GM12875 (cell line): ENCODE measurements around the gene DRAXIN.

ENCODE experiments used
- H3K4me3 ChIP-seq: one replicate; pipeline ENCODE4 v1.5.1; 2011; ENCODE audit warnings: low read depth, low read length, control low read depth
- CTCF ChIP-seq: IDR thresholded peaks from 2 replicates; pipeline ENCODE4 v1.5.1; 2011; ENCODE audit warnings: low read depth, mild to moderate bottlenecking, control low read depth, inconsistent platforms, low read length, moderate library complexity, borderline replicate concordance; ENCODE audit not compliant: insufficient read depth

The DRAXIN gene

GRCh38 chr1:11678442-11678841 lies 13.1 kb upstream of the DRAXIN start:
- TF ChIP-seq CTCF, result no peak

DNA sequence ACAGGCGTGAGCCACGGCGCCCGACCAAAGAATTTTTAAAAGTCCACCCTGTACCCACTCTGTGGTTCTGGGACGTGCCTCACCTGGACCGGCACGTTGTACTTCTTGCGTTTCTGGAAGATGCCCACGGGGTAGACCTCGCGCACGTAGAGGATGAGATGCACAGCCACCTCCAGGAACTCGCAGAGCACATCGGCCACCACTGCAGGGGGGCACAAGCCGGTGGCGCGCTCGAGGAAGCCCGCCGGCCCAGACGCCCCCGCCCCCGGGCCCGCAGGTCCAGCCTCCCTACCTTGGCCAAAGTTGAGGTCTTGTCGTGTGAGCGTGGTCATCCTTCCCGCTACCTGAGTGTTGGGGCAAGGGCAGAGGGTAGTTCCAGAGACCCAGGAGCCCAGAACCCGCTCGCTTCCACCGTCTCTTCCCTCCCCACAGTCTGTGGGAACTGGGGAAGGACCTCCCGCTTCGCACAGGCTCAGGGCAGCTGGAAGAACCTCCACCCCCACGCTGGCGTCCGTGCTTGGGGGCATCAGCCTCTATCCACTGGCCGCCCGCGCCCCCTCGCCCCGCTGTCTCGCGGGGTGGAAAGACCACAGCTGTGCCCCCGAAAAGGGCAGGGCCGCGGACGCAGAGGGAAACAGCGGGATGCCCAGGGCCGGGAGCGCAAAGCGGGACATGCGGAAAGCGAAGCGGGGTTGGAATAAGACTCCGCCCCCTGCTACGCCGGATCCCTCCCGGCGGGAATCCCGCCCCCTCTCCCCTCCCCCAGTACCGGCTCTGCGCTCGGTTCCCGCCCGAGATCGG lies 11.0 kb upstream of the DRAXIN start:
- TF ChIP-seq CTCF, result no peak
- peak overlapping the region; percentile 93 for H3K4me3 ChIP-seq

More at GRCh38 chr1:11678442-11678841, 13.1 kb upstream of the DRAXIN start:
- no peak overlapping the region for H3K4me3 ChIP-seq

GRCh38 chr1:11681071-11681771 lies 10.3 kb upstream of the DRAXIN start, which contains the start of gene MAD2L2:
Gene MAD2L2, minus strand, starts transcription at chr1:11681148. Its CDS starts 547 bp downstream, at chr1:11680601.
- peak within 1 kb of the TSS; percentile 93 for H3K4me3 ChIP-seq
- TF ChIP-seq CTCF, result no peak

DNA sequence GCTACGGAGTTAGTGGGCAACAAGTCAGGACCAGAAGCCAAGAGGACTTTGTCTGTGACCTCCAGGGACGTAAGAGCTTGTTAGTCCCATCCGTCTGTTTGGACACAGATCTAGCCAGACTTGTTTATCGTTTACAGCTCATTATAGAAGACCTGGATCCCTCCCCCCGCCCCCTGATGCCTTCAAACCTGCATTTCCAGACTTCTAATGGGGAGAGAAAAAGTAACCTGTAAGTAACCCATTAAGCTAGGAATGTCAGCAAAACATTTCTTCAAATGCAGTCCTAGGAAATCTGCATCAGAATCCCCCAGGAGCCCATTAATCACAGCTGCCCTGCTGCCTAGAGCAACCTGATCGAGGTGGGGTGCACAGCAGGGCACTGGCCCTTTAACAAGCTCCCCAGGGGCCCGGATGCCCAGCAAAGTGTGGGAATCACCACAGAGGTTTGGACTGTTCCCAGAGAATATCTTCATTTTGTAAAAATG lies 9.2 kb upstream of the DRAXIN start:
- no peak for TF ChIP-seq CTCF
- no peak overlapping the region for H3K4me3 ChIP-seq

- no peak overlapping the region for H3K4me3 ChIP-seq
Observed at GRCh38 chr1:11682799-11683198, 8.7 kb upstream of the DRAXIN start.

DNA sequence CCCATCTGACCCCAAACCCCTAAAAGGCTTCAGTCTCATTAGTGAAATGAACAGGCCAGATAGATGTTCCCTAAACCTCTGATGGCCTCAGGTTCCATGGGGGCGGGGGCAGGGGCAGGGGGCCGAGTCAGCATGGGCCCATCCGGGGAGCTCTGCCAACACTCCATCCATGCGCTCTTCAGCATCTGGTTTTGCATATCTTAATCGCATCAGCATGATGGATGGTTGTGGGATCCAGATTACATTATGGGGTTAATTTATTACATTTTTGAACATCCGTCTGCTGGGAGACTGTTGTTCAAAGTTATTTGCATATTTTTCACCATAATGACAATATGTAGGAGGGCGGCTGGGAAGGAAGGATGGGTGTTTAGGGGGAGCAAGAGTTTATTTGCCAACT lies 7.4 kb upstream of the DRAXIN start:
- H3K4me3 ChIP-seq, result no peak overlapping the region
- TF ChIP-seq CTCF, result no peak

More at GRCh38 chr1:11682799-11683198, 8.7 kb upstream of the DRAXIN start:
- no peak for TF ChIP-seq CTCF
